SK-N-MC (cell line): ENCODE data around the gene ZNF862.

Experiments used
- EZH2 ChIP-seq: fragments of 200-600 bp; sonication (generic); IDR thresholded peaks from one replicate; pipeline ENCODE4 v1.6.1; 2017; ENCODE audit warnings: antibody characterized with exemption
- FOXP2 ChIP-seq: optimal IDR thresholded peaks from 2 replicates; pipeline ENCODE3; 2011; ENCODE audit warnings: mild to moderate bottlenecking, moderate library complexity; ENCODE audit not compliant: insufficient read depth; ENCODE audit errors: extremely low read length, control extremely low read depth
- POLR2AphosphoS5 ChIP-seq: IDR thresholded peaks from 2 replicates; pipeline ENCODE4 v1.6.1; 2012; ENCODE audit warnings: mild to moderate bottlenecking, low read depth, low read length, borderline replicate concordance

- TF ChIP-seq POLR2AphosphoS5, result no peak
- TF ChIP-seq EZH2, result no peak
- TF ChIP-seq FOXP2, result no peak
Measured at GRCh38 chr7:149816267-149816751, 21.9 kb upstream of the ZNF862 start.
